Measurements from ENCODE around the gene H2BK1. TPM values are rescaled to one million over a fixed set of nuclear protein-coding genes. Genes with fewer than 3 reads are reported as not detected.

The H2BK1 gene
- total and polyA plus RNA-seq, 12 donors, result not detected

GRCh38 chr7:151189038-151189437 is 21.2 kb downstream of the H2BK1 start:
- 72 to 80% methylated on average over 4 of the region's 4 CpGs for WGBS, 2 donors
- Histone ChIP-seq H3K36me3 (no peaks in the 10 kb centered on the region), H3K4me1 (peaks cover 0 to 35% (median 0%) of the 10 kb centered on the region in 9 donors), H3K9me3 (no peaks in the 10 kb centered on the region), H3K27me3 (peaks cover 0 to 4% (median 0%) of the 10 kb centered on the region in 7 donors), H3K27ac (no peak overlapping the region), H3K4me3 (no peak overlapping the region)
- no peak for TF ChIP-seq CTCF (IDR thresholded peaks at IDR 0.05)
- ATAC-seq (no peak), DNase-seq (no peak)
- intact Hi-C loops (cut with DNase I), result loop anchor here in 2 of 10 donors (10.0 kb wide), 2 partner anchors 56 to 1874 kb away; partner anchors contain the start of gene SMARCD3 (in 1 of the 2)

GRCh38 chr7:151188252-151188542 is 22.1 kb downstream of the H2BK1 start:
- no peaks in the 10 kb centered on the region for H3K36me3 ChIP-seq
- H3K27ac ChIP-seq, result peak overlapping the region; percentile 68 to 93 (median 89)
- H3K4me3 ChIP-seq, result no peak overlapping the region
- no peaks in the 10 kb centered on the region for H3K9me3 ChIP-seq
- TF ChIP-seq CTCF (IDR thresholded peaks at IDR 0.05), result no peak
- no peak for ATAC-seq
- WGBS, 2 donors, result 36 to 47% methylated on average over 5 of the region's 5 CpGs
- peaks cover 0 to 4% (median 0%) of the 10 kb centered on the region in 7 donors for H3K27me3 ChIP-seq
- no peak for DNase-seq
- intact Hi-C loops (cut with DNase I), result loop anchor here in 2 of 10 donors (10.0 kb wide), 2 partner anchors 57 to 1873 kb away; partner anchors contain the start of gene SMARCD3 (in 1 of the 2)
- peaks cover 0 to 35% (median 0%) of the 10 kb centered on the region in 9 donors for H3K4me1 ChIP-seq

GRCh38 chr7:151187409-151188251 is 22.7 kb downstream of the H2BK1 start:
- H3K27ac ChIP-seq, result peak overlapping the region; percentile 68 to 93 (median 89)
- H3K36me3 ChIP-seq, result no peaks in the 10 kb centered on the region
- H3K27me3 ChIP-seq, result peaks cover 0 to 4% (median 0%) of the 10 kb centered on the region in 7 donors
- H3K4me1 ChIP-seq, result peaks cover 0 to 35% (median 0%) of the 10 kb centered on the region in 9 donors
- intact Hi-C loops (cut with DNase I), result loop anchor here in 2 of 10 donors (10.0 kb wide), 2 partner anchors 57 to 1873 kb away; partner anchors contain the start of gene SMARCD3 (in 1 of the 2)
- DNase-seq, result peak; percentile 62 to 66
- no peaks in the 10 kb centered on the region for H3K9me3 ChIP-seq
- whole genome bisulfite sequencing, 2 donors, result 48 to 59% methylated on average over 22 of the region's 22 CpGs
- no peak for TF ChIP-seq CTCF (IDR thresholded peaks at IDR 0.05)
- H3K4me3 ChIP-seq, result peak overlapping the region in 9 of 10 donors; percentile 28 to 52 (median 44)
- ATAC-seq, result peak; percentile 75 to 92 (median 87)

GRCh38 chr7:151186640-151187408 is 23.5 kb downstream of the H2BK1 start, which contains the start of gene ASB10:
Gene ASB10, minus strand, starts transcription at chr7:151187250. Its CDS starts 120 bp downstream, at chr7:151187130.
- Histone ChIP-seq H3K4me3 (peak within 1 kb of the TSS in 9 of 10 donors; percentile 28 to 52 (median 44)), H3K27ac (peak within 1 kb of the TSS; percentile 68 to 93 (median 89)), H3K4me1 (peaks cover 0 to 35% (median 0%) of the 10 kb centered on the region in 9 donors), H3K9me3 (no peaks in the 10 kb centered on the region), H3K36me3 (no peaks in the 10 kb centered on the region), H3K27me3 (peaks cover 0 to 4% (median 0%) of the 10 kb centered on the region in 7 donors)
- DNase-seq (peak; percentile 31 to 51), ATAC-seq (peak; percentile 79 to 90 (median 84))
- intact Hi-C loops (cut with DNase I), result loop anchor here in 2 of 10 donors (10.0 kb wide), 2 partner anchors 58 to 1872 kb away; partner anchors contain the start of gene SMARCD3 (in 1 of the 2)
- WGBS, 2 donors, result 34 to 45% methylated on average over 22 of the region's 22 CpGs
- TF ChIP-seq CTCF (IDR thresholded peaks at IDR 0.05), result no peak
